Middle frontal gyrus (tissue), 1 donor: ENCODE results near the gene ADCK1.
"Not testable (repeated sequence)": the region's sequence is repeated elsewhere in the genome, so short reads cannot be mapped to it uniquely, and the experiment has no call there.

Experiments used
- DNase-seq: peaks from one replicate; pipeline ENCODE4 v3.0.0-alpha.2; 2015; ENCODE audit warnings: low spot score; ENCODE audit errors: extremely low spot score

Gene ADCK1

DNA sequence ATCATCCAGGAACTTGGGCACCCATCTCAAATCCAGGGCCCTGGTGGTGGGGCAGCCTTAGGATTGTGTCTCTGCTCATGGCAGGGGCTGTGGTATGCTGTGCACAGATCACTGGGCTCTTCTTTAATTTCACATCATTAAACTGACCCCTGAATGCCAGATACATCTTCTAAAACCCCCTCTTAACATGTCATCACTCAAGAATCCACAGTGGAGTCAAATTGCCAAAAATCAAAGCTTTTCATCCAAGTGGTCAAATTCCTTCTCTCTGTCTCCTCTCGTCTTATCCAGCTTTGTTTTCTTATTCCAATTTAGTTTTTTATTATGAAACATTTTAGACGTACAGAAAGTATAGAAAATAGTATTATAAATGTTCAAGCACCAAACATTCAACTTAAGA lies 97.5 kb downstream of the ADCK1 start:
- no peak for DNase-seq

DNA sequence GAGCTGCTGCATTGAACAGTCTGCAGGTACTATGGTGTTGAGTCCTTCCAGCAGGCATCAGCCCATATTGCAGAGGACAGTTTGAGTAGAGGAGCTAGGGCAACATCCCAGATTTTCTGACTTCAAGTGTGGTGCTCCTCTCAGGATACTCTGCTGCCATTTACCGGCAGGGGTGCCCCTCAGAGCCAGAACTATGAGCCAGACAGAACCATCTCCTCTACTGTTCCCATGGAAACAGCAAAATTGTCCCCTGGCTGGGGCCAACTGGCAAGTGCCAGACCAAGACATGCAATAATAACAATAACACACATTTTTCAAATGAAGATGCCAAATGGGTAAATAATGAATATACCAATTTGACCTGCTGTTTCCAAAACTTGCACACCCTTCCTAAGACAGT lies 102.9 kb downstream of the ADCK1 start:
- DNase-seq: no peak

DNA sequence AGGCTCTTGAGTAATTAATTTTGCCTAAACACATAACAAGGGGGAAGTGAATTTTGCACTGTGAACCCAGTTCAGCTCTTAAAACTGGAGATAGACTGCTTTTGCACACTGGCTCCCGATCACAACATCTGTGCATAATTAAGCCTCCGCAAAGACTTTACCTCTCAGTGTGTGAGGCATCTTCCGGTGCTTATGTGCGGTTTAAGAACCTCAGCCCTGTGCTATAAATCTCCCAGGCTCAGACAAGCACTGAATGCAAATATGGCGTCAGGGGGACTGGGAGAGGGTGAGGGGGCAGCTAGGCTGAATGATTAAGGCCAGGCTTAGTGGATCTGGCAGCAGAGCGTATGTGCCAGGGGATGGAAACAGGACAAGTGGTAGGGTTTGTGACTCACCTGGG lies 103.3 kb downstream of the ADCK1 start:
- no peak for DNase-seq

DNA sequence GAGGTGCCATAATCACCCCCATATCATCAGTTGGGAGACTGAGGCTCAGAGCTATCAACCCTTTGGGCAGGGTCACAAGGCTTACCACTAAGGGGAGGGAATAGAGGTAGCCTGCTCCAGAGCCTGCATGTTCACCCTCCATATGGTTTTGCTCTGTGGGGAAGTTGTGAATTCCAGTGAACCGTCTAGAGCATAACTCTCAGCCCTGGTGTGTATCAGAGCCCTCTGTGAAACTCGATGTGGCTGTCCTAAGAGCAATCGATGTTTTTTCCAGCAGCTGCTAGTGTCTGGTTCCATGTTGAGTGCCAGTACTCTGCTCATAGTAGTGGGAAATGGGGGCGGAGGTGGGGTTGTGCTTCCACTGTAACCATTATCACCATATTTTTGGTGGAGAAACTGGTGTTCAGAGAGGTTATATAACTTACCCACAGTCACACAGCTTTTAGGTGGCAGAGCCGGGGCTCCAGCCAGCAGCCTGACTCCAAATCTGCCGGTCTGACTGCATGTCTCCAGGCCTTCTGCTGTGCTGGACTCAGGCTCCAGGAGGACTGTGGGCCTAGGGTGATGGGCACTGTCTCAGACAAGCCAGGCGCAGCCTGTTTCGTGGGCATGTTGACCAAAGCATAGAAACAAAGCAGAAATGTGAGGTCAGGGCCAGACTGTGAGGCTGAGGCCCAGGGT lies 104.2 kb downstream of the ADCK1 start:
- no peak for DNase-seq

DNA sequence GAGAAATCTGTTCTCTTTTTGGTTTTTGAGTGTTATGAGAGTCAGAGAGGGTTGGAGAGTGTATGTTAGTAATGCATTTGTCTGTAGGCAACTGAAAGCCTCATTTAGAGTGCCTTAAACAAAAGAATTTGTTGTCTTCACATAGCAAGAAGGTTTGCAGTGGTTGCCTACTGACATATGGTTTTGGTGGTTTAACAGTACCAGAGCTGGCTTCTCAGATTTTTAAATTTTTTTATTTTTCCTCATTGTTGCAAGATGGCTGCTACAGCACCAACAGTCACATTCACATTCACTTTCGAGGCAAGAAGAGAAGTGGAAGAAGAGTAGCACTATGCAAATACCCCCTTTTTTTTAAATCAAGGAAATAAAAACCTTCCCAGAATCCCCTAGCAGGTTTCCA lies 106.5 kb downstream of the ADCK1 start:
- DNase-seq: no peak

DNA sequence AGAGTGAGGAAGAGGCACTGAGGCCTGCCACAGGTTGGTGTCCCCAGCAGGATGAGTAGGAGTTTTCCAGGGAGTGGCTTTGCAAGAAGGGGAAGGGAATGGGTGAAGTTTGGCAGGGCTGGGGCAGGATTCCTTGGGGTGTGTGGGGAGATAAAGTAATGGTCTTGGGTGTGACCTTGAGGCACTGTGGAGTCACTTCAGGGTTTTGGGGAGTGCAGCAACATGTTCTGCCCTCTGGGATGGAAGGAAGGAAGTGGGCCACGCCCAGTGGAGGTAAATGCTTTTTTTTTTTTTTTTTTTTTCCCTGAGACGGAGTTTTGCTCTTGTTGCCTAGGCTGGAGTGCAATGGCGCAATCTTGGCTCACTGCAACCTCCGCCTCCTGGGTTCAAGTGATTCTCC lies 108.9 kb downstream of the ADCK1 start:
- no peak for DNase-seq

DNA sequence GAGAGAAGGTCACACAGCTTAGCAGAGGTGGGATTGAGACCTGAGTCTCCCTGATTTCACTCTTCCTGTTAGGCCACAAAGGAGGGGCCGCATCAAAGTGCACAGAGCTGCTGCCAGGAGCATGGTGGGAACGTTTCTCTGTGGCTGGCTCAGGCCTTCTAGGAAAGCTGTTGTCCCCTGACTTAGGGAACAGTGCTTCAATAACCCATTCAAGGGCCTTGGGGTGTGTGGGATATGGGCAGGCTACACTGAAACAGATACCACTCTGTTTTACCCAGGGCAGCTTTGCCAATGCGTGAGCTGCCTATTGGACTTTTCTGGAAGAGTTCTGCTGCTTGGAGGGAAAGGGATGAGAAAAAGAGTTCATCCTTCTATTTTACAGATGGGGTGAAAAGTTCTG lies 110.0 kb downstream of the ADCK1 start:
- no peak for DNase-seq

DNA sequence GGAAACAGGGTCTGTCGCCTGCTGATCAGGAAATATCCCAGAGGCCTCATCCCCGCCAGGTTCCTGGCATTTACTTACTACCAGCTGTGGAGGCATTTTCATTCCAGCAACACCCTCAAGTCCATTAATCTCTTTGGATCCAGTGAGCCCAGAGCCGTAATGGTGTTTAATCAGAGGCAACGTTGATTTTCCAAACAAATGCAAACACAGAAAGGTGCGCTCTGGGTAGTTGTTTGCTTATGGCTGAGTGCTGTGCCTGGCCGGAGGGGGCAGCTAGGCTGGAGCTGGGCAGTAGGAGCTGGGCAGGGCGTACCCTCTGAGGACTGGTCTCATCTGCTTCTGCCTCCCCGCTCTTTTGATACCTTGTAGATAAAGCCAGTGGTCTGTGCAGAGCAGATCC lies 110.6 kb downstream of the ADCK1 start:
- no peak for DNase-seq

DNA sequence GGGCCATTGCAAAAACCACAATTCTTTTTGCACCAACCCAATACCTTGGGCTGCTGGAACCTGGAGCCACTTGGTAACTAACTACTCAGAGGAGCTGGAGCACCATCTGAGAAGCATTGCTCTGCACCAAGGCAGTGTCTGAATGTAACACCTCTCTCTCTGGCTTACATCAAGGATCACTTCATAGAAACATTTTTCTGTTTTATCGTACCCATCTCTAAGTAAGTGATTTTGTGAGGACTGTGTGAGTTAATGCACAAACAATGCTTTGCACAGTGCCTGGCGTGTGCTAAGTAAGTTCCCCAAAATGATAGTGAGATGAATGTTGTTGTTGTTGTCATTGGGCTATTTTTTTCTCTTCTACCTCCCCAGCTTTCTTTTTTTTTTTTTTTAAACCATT lies 111.4 kb downstream of the ADCK1 start:
- DNase-seq: no peak

DNA sequence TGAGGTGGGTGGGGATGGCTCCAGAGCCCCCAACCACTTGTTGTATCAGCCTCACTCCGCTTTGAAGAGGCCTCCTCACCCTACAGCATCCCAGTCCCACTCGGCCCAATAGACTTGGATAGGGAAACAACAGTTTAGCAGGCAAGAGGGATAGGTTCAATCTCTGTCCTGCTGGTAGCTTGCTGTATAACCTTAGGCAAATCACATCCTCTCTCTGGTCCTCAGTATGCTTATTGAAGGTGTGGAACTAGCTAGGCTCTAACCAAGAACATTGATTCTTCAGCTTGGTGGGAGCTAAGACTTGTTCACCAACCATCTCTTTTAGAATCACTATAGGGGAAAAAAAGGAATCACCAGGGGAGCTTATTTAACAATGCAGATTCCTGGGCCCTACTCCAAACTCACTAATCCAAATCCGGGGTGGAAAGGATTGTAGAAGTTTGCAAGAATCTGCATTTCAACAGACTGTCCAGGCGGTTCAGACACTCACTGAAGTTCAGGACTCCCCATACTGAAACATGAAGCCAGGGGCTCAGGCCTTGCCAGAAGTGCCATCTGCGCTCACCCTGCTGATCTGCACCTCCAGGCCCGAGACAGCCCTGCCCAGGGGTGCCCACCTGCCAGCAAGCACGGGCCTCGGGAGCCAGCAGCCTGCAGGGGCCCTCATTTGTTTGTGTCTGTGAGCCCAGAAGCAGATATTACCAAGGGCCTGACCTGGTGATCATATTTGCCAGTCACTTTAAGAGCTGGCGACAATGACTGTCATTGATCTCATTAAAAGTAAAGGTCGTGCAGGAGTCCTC lies 113.0 kb downstream of the ADCK1 start:
- no peak for DNase-seq

DNA sequence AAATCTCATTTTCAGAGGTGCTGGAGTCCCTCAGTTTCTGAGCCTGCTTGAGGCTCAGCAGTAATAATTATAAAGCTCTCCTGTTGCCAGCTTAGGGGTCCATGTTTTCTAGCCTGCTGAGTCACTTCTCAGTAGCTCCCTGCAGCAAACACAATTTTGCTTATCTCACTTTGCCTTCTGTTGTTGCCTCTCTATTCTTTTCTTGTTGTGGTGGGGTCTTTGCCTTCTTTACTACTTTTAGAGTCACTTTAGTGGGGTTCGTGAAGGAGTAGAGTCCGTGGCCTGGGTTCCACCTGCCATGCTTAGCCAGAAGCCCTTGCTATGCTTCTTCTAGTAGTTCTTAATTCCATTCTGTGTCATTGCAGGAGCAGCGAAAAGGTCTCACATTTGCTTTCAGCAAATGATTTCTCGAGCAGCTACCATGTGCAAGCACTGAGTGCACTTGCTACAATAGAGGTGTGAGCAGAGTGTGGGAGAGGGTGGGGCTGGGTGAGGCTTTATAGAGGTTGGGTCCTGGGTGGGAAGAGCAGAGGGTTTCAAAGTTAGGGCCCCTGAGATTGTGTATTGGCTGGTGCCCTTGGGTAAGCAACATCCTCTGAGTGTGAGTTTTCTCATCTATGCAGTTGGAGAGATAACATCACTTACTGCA lies 114.3 kb downstream of the ADCK1 start:
- DNase-seq: no peak

DNA sequence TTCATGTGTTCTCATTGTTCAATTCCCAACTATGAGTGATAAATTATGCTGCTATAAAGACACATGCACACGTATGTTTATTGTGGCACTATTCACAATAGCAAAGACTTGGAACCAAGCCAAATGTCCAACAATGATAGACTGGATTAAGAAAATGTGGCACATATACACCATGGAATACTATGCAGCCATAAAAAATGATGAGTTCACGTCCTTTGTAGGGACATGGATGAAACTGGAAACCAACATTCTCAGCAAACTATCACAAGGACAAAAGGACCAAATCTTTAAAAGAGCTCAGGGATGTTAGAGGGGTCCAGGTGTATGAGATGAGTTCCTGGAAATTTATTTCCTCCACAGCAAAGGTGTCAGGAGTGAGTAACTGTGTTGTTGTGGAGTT lies 115.5 kb downstream of the ADCK1 start:
- DNase-seq: not testable (repeated sequence)

DNA sequence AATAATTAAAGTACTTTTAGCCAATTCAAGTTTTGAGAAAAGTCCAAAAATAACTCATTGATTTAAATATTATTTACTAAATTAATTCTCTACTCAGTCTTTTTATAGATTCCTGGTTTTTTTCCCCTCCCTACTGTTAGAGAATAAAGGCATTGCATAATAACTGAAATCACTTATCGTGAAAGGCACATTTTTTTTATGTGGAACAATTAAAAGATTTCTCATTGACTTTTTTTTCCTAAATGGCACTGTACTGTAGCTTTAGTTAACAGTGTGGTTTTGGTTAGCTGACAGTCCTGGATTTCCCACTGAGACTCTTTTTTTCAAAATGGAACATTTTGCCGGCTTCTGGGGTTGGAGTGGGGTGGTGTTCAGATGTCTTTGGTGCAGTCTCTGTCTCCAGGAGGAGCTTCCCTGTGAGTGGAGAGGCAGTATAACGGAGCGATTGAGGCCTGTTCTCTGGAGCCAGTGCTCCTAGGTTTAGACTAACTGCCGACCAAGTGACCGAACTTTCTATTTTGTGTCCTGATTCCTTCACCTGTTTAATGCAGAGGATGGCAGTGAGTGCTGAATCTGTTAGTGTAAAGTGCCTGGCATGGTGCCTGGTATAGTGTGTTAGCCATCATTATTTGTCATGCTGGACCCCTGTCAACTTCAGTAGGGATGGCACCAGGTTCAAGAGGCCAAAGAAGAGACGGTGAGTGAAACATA lies 117.7 kb downstream of the ADCK1 start:
- no peak for DNase-seq

DNA sequence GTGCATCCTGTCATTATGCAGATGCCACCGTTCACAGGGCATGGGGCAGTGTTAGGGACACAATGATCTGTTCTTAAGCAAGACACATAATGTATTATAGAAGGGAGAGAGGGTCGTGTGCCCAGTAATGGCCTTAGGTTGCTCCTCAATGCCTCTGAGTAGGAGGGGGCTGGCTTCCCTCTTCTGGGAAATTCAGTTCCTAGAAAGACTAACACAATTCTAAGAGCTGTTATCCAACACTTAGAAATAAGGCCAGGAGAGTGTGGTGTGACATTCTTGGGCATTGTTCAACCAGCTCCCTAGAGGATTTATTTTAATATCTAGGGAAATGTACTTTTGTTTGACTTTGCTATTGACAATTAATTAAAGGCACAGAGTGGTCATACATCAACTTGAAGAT lies 118.5 kb downstream of the ADCK1 start:
- DNase-seq: no peak

DNA sequence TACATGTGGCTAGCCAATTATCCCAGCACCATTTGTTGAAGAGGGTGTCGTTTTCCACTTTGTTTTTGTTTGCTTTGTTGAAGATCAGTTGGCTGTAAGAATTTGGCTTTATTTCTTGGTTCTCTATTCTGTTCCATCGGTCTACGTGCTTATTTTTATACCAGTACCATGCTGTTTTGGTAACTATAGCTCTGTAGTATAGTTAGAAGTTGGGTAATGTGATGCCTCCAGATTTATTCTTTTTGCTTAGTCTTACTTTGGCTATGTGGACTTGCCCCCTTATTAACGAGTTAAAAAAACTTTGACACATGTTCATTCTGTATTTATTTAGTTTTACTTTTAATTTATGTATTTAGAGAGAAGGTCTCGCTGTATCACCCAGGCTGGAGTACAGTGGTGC lies 120.4 kb downstream of the ADCK1 start:
- no peak for DNase-seq

DNA sequence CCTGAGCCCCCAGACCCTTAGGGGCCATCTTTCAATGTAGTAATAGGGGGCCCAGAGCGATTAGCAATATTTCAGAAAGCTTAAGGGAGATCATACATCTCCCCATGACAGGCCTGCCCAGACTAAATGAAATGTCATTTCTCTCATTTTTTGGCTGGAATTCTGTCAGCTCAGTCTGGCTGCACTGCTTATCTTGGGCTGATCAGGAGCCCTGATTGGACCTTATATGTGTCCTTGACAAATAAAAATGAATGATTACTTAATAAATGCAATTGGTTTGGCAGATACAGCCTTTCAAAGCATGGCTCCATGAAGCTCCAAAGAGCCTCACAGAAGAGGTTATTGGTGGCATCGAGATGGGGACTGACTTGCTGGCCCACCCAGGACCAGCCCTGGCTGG lies 121.9 kb downstream of the ADCK1 start:
- no peak for DNase-seq

DNA sequence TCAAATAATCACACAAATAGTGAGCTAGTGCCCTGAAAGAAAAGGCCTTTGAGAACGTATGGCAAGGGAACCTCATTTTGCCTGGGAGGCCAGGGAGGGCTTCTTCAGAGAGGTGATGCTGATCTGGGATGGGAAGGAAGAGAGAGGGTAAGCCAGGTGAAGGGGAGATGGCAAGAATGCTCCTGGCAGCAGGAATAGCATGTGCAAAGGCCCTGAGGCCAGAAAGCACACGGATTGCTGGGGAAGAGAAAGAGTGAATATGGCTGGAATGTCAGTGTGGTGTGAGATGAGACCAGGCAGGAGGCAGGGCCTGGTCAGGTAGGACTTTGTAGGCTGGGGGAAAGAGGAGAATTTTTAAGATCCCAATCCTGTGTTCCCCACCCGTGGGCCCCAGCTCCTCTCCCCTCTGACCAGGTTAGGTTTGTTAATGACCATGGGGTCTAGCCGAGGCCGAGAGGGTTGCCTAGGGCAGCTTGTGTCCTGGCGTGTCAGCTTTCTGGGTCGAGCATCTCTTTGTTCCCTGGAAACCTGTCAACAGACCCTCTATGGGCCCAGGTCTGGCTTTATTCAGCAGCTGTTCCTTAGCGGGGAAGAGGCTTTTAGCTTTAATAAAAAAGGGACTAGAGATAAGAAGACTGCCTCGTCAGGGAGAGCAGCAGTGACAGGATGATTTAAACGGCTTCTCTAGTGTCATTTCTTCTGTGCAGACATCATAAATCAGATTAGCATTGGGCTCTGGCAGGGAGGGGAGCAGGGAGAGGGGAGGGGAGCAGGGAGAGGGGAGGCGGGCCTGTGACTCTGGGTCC lies 123.4 kb downstream of the ADCK1 start:
- DNase-seq: no peak

DNA sequence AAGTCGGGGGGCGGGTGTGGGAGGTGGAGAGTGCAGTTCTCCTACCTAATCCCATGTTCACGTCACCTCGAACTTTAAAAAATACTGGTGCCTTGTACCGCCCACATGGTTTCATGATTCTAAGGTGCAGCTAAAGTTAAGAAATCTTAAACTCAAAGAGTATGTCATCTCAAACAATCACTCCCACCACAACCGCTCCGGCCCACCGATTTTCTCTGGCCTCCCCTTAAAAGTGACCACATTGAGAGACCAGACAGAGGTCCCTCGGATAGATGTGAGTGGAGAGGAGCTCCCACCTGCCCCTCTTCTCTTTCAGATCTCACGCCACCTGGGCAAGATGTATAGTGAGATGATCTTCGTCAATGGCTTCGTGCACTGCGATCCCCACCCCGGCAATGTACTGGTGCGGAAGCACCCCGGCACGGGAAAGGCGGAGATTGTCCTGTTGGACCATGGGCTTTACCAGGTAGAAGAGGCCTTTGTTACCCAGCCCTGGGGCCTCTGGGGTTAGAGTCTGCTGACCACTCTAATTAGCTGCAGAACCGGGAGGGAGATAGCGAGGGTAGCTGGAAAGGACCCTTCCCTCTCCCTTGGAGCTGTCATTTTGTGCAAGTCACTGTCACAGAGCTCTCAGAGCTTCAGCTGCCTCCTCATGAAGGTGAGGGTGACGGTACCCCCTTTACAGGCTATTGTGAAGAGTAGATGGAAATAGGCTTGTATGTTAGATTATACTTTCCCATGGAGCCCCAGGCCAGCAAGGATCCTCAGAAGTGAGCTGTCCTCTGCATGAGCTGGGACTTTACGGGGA lies 124.4 kb downstream of the ADCK1 start:
- no peak for DNase-seq

DNA sequence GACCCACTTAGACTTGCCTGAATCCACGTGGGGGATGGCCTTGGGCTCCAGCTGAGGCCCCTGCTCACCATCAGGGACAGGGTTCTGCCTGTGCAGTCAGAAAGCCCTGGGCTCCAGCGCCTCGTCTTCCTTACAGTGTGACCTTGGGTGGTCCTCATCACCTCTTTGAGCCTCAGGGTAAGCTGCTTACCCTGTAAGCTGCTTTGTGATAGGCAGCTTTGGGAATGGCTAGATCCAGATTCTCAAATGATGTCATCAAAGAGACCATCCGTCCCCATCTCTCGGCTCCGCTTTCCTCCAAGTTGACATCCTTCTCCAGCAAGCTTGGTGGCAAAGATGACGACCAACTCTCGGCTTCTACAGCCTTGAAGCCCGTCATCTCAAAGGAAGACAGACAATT lies 127.0 kb downstream of the ADCK1 start:
- DNase-seq: no peak

DNA sequence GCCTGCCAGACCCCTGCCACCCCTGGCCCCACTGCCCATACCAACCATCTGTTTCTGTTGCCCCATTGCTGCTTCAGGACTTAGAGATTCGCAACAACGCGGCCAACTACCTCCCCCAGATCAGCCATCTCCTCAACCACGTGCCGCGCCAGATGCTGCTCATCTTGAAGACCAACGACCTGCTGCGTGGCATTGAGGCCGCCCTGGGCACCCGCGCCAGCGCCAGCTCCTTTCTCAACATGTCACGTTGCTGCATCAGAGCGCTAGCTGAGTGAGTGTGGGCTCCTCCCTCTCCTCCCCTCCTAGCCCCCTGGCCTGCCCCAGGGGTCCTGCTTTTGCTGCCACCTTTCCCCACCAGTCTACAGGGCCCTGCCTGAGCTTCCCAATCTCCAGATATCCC lies 131.5 kb downstream of the ADCK1 start:
- no peak for DNase-seq
